ENCODE data around the gene IGSF9. TPM values are rescaled to one million over a fixed set of nuclear protein-coding genes. Genes with fewer than 3 reads are reported as not detected.

IGSF9 gene
- total RNA-seq, 1 donor from 2014 or later = 2.1 TPM

DNA sequence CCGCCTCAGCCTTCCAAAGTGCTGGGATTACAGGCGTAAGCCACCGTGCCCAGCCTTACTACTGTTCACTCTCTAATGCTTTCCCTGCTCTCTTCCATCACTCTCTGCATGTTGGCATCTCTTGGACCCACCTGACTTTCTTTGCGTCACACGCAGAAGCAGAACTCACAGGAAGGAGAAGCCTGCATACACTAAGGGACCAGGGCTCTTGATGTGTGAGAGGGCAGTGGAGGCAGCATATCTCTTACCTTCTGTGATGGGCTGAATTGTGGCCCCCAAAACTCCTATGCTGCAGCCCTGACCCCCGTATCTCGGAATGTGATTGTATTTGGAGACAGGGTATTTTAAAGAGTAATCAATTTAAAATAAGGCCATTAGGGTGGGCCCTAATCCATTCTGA, 35.4 kb upstream of the IGSF9 start:
- H3K9ac ChIP-seq (ENCODE audit: low read length) = no peak overlapping the region
- H3K79me2 ChIP-seq (ENCODE audit: insufficient read depth, low read length) = no peaks in the 10 kb centered on the region
- Mint-ChIP-seq H3K4me1 (ENCODE audit: low read depth, unreplicated experiment) (no peaks in the 10 kb centered on the region), H3K4me3 (ENCODE audit: unreplicated experiment) (no peak overlapping the region), H3K27me3 (ENCODE audit: low read depth, unreplicated experiment) (peaks cover 54% of the 10 kb centered on the region), H3K9me3 (ENCODE audit: unreplicated experiment) (no peaks in the 10 kb centered on the region), H3K27ac (ENCODE audit: unreplicated experiment) (no peak overlapping the region), H3K36me3 (ENCODE audit: low read depth, unreplicated experiment) (no peaks in the 10 kb centered on the region)
- H3K36me3 ChIP-seq (ENCODE audit: insufficient read depth, low read length) = no peaks in the 10 kb centered on the region
- DNase-seq (ENCODE audit: low read depth) = no peak
- H3K27me3 ChIP-seq (ENCODE audit: insufficient read depth, low read length) = peaks cover 23% of the 10 kb centered on the region
- FAIRE-seq = no peak
- H3K9me3 ChIP-seq (ENCODE audit: insufficient read depth, low read depth, low read length) = no peaks in the 10 kb centered on the region
- no peak overlapping the region for H3K4me2 ChIP-seq (ENCODE audit: low read length)
- no peak overlapping the region for H2AFZ ChIP-seq (ENCODE audit: low read depth, low read length)
- no peak overlapping the region for H3K27ac ChIP-seq (ENCODE audit: low read depth, low read length)
- H4K20me1 ChIP-seq (ENCODE audit: insufficient read depth, low read length) = no peaks in the 10 kb centered on the region
- no peak overlapping the region for H3K4me3 ChIP-seq (ENCODE audit: insufficient read depth, low read depth, low read length)
- no peaks in the 10 kb centered on the region for H3K4me1 ChIP-seq (ENCODE audit: insufficient read depth, low read length)
- no peak for TF ChIP-seq EZH2 (IDR thresholded peaks at IDR 0.05; ENCODE audit: insufficient read depth, low read length)
- TF ChIP-seq, protein P1, sequence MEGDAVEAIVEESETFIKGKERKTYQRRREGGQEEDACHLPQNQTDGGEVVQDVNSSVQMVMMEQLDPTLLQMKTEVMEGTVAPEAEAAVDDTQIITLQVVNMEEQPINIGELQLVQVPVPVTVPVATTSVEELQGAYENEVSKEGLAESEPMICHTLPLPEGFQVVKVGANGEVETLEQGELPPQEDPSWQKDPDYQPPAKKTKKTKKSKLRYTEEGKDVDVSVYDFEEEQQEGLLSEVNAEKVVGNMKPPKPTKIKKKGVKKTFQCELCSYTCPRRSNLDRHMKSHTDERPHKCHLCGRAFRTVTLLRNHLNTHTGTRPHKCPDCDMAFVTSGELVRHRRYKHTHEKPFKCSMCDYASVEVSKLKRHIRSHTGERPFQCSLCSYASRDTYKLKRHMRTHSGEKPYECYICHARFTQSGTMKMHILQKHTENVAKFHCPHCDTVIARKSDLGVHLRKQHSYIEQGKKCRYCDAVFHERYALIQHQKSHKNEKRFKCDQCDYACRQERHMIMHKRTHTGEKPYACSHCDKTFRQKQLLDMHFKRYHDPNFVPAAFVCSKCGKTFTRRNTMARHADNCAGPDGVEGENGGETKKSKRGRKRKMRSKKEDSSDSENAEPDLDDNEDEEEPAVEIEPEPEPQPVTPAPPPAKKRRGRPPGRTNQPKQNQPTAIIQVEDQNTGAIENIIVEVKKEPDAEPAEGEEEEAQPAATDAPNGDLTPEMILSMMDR (IDR thresholded peaks at IDR 0.05; ENCODE audit: insufficient read depth, low read depth, low read length) = no peak

DNA sequence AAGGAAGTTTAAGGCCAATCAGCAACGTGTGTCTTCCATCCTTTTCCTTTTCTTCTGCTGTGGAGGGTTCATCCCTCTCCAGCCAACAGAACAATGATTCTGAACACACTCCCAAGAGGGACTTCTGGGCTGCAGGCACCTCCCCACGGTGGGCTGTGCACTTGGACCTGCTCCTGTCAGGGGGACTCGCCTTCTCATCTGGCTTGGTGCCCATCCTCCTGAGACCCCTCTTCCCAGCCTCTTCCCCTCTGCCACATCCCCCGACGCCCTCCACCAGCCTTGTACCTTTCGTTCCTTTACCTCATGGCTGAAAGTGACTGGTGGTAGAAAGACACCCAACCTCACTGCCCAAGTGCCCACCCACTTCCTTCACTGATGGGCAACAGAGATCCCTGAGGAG, 34.7 kb upstream of the IGSF9 start:
- no peaks in the 10 kb centered on the region for H3K36me3 ChIP-seq (ENCODE audit: insufficient read depth, low read length)
- no peaks in the 10 kb centered on the region for H4K20me1 ChIP-seq (ENCODE audit: insufficient read depth, low read length)
- no peak overlapping the region for H3K9ac ChIP-seq (ENCODE audit: low read length)
- no peaks in the 10 kb centered on the region for H3K79me2 ChIP-seq (ENCODE audit: insufficient read depth, low read length)
- no peak overlapping the region for H3K4me2 ChIP-seq (ENCODE audit: low read length)
- no peaks in the 10 kb centered on the region for H3K36me3 Mint-ChIP-seq (ENCODE audit: low read depth, unreplicated experiment)
- no peak overlapping the region for H3K4me3 Mint-ChIP-seq (ENCODE audit: unreplicated experiment)
- H3K9me3 ChIP-seq (ENCODE audit: insufficient read depth, low read depth, low read length) = no peaks in the 10 kb centered on the region
- H3K27ac Mint-ChIP-seq (ENCODE audit: unreplicated experiment) = no peak overlapping the region
- H3K4me1 ChIP-seq (ENCODE audit: insufficient read depth, low read length) = no peaks in the 10 kb centered on the region
- no peak for FAIRE-seq
- no peak for DNase-seq (ENCODE audit: low read depth)
- H3K4me1 Mint-ChIP-seq (ENCODE audit: low read depth, unreplicated experiment) = no peaks in the 10 kb centered on the region
- peaks cover 54% of the 10 kb centered on the region for H3K27me3 Mint-ChIP-seq (ENCODE audit: low read depth, unreplicated experiment)
- no peak overlapping the region for H3K27ac ChIP-seq (ENCODE audit: low read depth, low read length)
- H3K4me3 ChIP-seq (ENCODE audit: insufficient read depth, low read depth, low read length) = no peak overlapping the region
- no peak for TF ChIP-seq EZH2 (IDR thresholded peaks at IDR 0.05; ENCODE audit: insufficient read depth, low read length)
- TF ChIP-seq, protein P1 (IDR thresholded peaks at IDR 0.05; ENCODE audit: insufficient read depth, low read depth, low read length) = no peak
- H3K9me3 Mint-ChIP-seq (ENCODE audit: unreplicated experiment) = no peaks in the 10 kb centered on the region
- H3K27me3 ChIP-seq (ENCODE audit: insufficient read depth, low read length) = peaks cover 25% of the 10 kb centered on the region
- H2AFZ ChIP-seq (ENCODE audit: low read depth, low read length) = no peak overlapping the region

DNA sequence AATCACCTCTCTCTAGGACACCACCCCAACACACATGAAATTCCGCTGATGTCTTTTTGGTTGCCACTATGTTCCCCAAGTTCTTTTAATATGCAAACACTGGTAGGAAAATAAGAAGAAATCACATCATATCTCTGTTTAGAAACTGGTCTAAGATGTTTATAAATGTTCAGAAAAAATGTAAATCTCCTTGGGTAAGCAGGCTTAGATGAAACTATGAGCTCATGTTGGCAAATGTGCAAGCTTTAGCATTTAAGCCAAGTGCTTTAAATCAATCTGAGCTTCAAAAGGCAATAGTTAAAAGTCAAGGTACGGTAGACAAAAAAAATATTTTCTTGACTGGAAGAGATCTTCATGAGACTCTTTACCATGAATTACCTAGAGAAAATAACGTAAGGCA, 33.8 kb upstream of the IGSF9 start:
- no peak for TF ChIP-seq EZH2 (IDR thresholded peaks at IDR 0.05; ENCODE audit: insufficient read depth, low read length)
- TF ChIP-seq, protein P1 (IDR thresholded peaks at IDR 0.05; ENCODE audit: insufficient read depth, low read depth, low read length) = no peak
- Mint-ChIP-seq H3K36me3 (ENCODE audit: low read depth, unreplicated experiment) (no peaks in the 10 kb centered on the region), H3K9me3 (ENCODE audit: unreplicated experiment) (no peaks in the 10 kb centered on the region), H3K27me3 (ENCODE audit: low read depth, unreplicated experiment) (peaks cover 54% of the 10 kb centered on the region), H3K4me3 (ENCODE audit: unreplicated experiment) (no peak overlapping the region), H3K4me1 (ENCODE audit: low read depth, unreplicated experiment) (no peaks in the 10 kb centered on the region), H3K27ac (ENCODE audit: unreplicated experiment) (no peak overlapping the region)
- H3K27me3 ChIP-seq (ENCODE audit: insufficient read depth, low read length) = peaks cover 25% of the 10 kb centered on the region
- no peak overlapping the region for H3K27ac ChIP-seq (ENCODE audit: low read depth, low read length)
- no peak overlapping the region for H3K4me2 ChIP-seq (ENCODE audit: low read length)
- no peak overlapping the region for H2AFZ ChIP-seq (ENCODE audit: low read depth, low read length)
- H3K4me1 ChIP-seq (ENCODE audit: insufficient read depth, low read length) = no peaks in the 10 kb centered on the region
- H3K36me3 ChIP-seq (ENCODE audit: insufficient read depth, low read length) = no peaks in the 10 kb centered on the region
- no peak overlapping the region for H3K9ac ChIP-seq (ENCODE audit: low read length)
- no peaks in the 10 kb centered on the region for H3K9me3 ChIP-seq (ENCODE audit: insufficient read depth, low read depth, low read length)
- H4K20me1 ChIP-seq (ENCODE audit: insufficient read depth, low read length) = no peaks in the 10 kb centered on the region
- no peak for DNase-seq (ENCODE audit: low read depth)
- no peak for FAIRE-seq
- H3K4me3 ChIP-seq (ENCODE audit: insufficient read depth, low read depth, low read length) = no peak overlapping the region
- no peaks in the 10 kb centered on the region for H3K79me2 ChIP-seq (ENCODE audit: insufficient read depth, low read length)
